KOPT-K1 (cell line): ENCODE data around the gene MPRIP.

Source experiments
- H3K27ac ChIP-seq: fragments of 200-600 bp; sonication (generic); 2 replicates; pipeline ENCODE4 v1.5.1; 2016; ENCODE audit warnings: antibody characterized with exemption, mild to moderate bottlenecking, low read depth, low read length; ENCODE audit not compliant: poor library complexity, severe bottlenecking
- H3K36me3 ChIP-seq: fragments of 200-600 bp; sonication (generic); 2 replicates; pipeline ENCODE4 v1.5.1; 2017; ENCODE audit warnings: antibody characterized with exemption, mild to moderate bottlenecking, low read length, moderate library complexity; ENCODE audit not compliant: insufficient read depth
- H3K9me3 ChIP-seq: fragments of 200-600 bp; sonication (generic); 2 replicates; pipeline ENCODE4 v1.5.1; 2017; ENCODE audit warnings: antibody characterized with exemption, low read length, mild to moderate bottlenecking; ENCODE audit not compliant: insufficient read depth, poor library complexity, severe bottlenecking

Gene MPRIP

DNA sequence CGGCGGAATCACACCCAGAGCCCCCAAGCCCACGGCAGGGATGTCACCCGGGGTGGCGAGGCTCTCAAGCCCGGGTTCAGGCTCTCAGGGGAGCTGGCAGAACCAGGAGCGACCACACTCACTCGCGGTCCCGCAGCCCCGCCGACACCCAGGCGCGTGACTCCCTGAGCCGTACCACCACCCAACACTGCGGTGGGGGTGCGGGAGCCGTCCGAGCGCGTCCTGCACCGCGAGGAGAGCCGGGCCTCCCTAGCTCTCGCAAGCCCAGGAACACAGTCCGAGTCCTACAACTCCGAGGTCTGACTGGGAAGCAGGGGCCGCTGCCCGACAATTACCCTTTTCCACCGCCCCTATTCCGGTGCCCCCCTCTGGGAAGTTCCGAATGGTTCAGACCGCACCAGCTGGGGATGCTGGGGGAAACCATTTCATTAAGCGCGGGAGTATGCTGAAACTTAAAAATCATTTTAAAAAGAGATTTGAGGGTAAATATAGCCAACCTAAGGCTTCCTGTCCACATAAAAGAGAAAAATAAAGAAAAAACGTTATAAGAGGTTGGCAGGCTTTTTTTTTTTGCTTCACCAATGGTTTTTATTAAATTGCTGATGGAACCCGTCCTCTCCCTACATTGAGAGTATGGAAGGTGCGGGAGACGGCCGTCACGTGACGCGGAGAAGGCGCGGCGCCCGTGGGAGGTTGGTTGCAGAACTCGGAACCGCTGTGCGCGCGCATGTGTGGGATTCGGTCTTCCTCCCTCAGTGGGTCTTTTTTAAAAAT lies 195.0 kb downstream of the MPRIP start, which contains the start of gene FLCN:
FLCN (minus strand) TSS at position 143 of the 774 bp plus-strand sequence. CDS start 9,031 bp downstream, outside the sequence.
- Histone ChIP-seq H3K27ac (peak within 1 kb of the TSS; percentile 96), H3K9me3 (no peaks in the 10 kb centered on the region)

DNA sequence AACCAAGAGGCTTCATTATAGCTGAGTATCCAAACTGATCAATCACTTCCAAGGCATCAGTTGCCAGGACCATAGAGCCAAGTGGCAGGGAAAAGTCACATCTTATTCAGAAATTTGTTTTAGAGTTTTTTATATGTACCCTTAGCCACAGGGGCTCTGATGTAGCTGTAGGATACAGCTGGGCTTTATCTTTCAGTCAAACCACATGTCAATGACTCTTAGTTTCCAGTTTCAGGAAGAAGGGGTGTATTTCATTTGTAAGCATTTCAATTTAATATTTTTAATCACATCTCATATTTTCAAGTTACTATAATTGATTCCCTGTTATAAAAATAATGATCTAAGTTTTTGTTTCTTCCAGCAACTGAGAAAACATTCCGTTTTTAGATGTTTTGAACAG lies 197.6 kb downstream of the MPRIP start:
- H3K27ac ChIP-seq, result no peak overlapping the region
- no peaks in the 10 kb centered on the region for H3K9me3 ChIP-seq

More for the DNA sequence above, 195.0 kb downstream of the MPRIP start, which contains the start of gene FLCN:
- peaks cover 6% of the 10 kb centered on the region; the same call in 1 of the 2 replicates for H3K36me3 ChIP-seq

DNA sequence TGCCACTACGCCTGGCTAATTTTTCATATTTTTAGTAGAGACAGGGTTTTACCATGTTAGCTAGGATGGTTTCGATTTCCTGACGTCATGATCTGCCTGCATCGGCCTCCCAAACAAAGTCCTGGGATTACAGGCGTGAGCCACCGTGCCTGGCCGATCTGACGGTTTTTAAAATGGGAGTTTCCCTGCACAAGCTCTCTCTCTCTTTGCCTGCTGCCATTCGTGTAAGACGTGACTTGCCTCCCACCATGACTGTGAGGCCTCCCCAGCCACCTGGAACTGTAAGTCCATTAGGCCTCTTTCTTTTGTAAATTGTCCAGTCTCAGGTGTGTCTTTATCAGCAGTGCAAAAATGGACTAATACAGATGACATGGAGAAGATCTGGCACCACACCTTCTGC lies 199.4 kb downstream of the MPRIP start:
- Histone ChIP-seq H3K27ac (no peak overlapping the region), H3K36me3 (peaks cover 21% of the 10 kb centered on the region), H3K9me3 (no peaks in the 10 kb centered on the region)

More for the DNA sequence above, 197.6 kb downstream of the MPRIP start:
- peaks cover 6% of the 10 kb centered on the region; the same call in 1 of the 2 replicates for H3K36me3 ChIP-seq

DNA sequence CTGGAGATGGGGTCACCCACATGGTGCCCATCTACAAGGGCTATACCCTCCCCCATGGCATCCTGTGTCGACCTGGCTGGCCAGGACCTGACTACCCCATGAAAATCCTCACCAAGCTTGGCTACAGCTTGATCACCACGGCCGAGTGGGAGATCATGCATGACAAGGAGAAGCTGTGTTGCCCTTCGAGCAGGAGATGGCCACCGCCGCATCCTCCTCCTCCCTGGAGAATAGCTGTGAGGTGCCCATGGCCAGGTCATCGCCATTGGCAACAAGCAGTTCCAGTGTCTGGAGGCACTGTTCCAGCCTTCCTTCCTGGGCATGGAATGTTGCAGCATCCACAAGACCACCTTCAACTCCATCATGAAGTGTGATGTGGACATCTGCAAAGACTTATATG lies 200.0 kb downstream of the MPRIP start:
- Histone ChIP-seq H3K27ac (no peak overlapping the region), H3K36me3 (peaks cover 27% of the 10 kb centered on the region), H3K9me3 (no peaks in the 10 kb centered on the region)
